HUES48 (cell line): ENCODE results near the gene CCDC116.

ENCODE experiments used
- H3K27ac ChIP-seq: one replicate; pipeline ENCODE4 v1.7.0; 2013; ENCODE audit warnings: low read depth, low read length, inconsistent platforms
- H3K27me3 ChIP-seq: 2 replicates; pipeline ENCODE4 v1.6.1; 2013; ENCODE audit warnings: mild to moderate bottlenecking, low read length; ENCODE audit not compliant: control insufficient read depth, insufficient read depth
- H3K36me3 ChIP-seq: 2 replicates; pipeline ENCODE4 v1.6.1; 2013; ENCODE audit warnings: low read length; ENCODE audit not compliant: control insufficient read depth, insufficient read depth
- H3K4me1 ChIP-seq: 2 replicates; pipeline ENCODE4 v1.6.1; 2013; ENCODE audit warnings: mild to moderate bottlenecking, low read length; ENCODE audit not compliant: control insufficient read depth, insufficient read depth
- H3K4me3 ChIP-seq: 2 replicates; pipeline ENCODE4 v1.5.1; 2013; ENCODE audit warnings: mild to moderate bottlenecking, low read depth, low read length
- H3K9ac ChIP-seq: 2 replicates; pipeline ENCODE4 v1.6.1; 2013; ENCODE audit warnings: mild to moderate bottlenecking, low read depth, low read length, moderate library complexity
- H3K9me3 ChIP-seq: 2 replicates; pipeline ENCODE4 v1.6.1; 2013; ENCODE audit warnings: low read length; ENCODE audit not compliant: control insufficient read depth, insufficient read depth

The CCDC116 gene, protein sequence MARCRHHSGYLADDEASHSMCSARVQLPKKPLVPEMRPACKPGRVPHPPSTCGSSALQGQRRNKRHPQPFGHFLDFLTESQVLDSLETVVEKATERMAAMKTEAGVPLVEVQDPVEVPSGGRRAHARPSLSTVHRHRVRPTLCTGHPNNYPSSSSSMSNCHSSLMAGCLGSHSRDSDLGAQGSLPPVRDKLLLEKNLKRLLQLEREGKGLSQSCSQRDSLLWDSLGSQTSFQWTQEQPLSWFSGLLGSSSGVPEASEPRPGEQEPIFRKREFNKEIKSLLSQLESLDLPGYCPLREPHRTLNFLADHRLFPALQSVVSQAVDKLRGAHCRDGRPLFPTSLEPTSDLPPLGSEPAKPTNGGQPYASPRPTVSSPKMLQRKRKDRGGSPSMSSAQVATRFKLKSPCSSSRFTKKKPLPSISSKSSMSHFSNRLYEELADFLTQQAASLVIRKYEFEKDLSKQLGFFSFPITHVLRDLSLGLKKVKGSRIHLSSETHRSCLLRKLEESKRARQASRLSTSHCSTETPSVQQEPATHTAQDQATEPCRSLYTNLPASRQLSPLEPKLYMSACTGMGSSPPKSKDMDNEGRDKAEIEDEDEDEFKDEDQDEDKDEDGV

DNA sequence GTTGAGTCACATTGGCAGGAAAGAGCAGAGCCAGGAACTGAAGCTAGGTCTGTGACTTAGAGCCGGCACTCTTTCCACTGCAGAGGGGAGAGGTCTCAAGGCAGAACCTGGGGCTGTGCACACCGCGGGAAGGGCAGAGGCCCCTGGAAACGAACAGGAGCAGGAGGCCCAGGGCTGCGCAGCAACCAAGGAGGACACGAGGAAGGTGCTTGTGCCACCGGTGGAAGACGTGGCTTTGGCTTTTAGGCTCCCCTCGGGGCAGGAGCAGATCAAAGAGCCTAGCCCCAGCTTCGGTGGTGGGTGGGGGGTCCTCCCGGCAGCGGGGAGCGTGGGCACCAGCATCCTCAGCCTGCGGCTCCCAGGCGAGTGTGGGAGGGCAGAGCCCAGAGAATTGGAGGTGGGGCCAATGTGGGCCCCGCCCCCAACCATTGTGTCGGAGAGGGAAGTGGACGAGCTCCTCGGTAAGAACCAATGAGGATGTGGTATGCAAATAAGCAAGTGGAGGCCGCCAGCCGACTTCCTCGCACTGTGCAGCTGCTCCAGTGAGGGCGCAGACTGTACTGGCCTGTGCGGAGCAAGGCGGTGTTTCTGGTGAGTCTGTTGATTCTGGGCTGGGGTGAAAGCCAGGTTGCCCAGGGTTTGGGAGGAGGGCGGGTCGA is at the start of gene CCDC116:
TSS of gene CCDC116 (plus strand) at position 524 of the 659 bp plus-strand sequence. CDS start 422 bp downstream, outside the sequence.
- no peak within 1 kb of the TSS for H3K4me3 ChIP-seq
- H3K36me3 ChIP-seq = peaks cover 11% of the 10 kb centered on the region; the same call in 1 of the 2 replicates
- H3K9ac ChIP-seq = no peak within 1 kb of the TSS
- H3K27ac ChIP-seq = no peak within 1 kb of the TSS
- H3K4me1 ChIP-seq = no peaks in the 10 kb centered on the region
- H3K27me3 ChIP-seq = no peaks in the 10 kb centered on the region
- no peaks in the 10 kb centered on the region for H3K9me3 ChIP-seq

DNA sequence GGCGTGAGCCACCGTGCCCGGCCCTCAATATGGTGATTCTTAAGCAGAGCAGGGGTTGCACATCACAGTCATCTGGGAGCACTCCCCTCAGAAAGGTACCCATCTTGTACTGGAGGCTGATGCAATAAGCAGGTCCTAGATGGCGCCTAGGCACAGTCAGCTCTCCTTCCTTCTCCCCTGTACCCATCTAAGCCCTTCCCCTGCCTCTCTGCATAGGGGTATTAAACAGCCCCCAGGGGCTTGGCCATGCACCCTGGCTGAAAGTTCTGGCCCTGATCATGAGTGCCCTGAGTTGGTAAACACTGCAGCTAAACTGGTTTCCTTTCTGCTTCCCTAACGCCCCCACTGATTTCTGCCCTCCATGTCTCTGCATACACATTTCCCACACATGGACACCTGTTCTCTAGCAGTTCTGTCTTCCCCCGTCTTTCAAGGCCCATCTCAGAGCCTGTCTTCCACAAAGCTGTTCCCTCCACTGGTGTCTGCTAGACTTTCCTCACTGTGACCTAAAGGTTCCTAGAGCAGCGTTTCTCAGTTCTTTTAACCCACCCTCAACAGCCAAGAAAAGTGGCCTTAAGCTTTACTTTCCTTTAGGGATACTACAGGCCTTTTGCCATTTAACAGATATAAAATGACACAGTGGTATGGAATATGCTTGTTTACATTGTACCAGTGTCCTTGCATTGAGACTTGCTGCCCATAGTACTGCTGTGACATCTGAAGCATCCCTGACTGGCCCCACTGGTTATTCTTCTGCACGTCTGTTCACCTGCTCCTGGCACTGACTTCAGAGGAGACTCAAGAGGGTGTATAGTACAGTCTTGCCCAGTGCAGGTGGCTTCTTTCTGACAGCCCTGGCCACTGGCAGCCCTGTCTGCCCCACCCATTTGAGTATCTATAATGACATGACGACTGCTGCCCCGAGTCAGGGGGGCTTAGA is 49.5 kb upstream of the CCDC116 start:
- H3K27me3 ChIP-seq = no peaks in the 10 kb centered on the region
- no peaks in the 10 kb centered on the region for H3K9me3 ChIP-seq
- no peak overlapping the region for H3K27ac ChIP-seq
- no peak overlapping the region for H3K9ac ChIP-seq
- H3K36me3 ChIP-seq = 0 out of 2 replicates have a peak, but pooled peaks cover 6% of the 10 kb centered on the region
- H3K4me3 ChIP-seq = no peak overlapping the region
- H3K4me1 ChIP-seq = no peaks in the 10 kb centered on the region

DNA sequence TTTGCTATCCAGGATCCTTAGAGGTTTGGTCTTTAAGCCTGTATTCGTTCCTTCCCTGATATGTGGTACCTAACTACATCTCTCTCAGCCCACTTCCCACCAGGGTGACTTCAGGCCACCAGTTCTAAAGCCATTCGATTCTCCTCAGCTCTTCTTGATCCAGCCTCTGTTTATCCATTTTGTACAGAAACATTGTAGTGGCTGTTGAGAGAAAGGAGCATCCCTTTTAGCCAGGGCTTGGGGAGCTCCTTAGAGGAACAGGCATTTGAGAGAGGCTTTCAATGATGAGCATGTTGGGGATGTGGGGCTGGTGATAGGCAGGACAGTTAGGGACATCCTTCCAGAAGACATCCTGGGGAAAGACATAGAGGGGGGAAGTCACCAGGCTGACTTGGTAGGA is 47.2 kb upstream of the CCDC116 start:
- Histone ChIP-seq H3K27me3 (no peaks in the 10 kb centered on the region), H3K27ac (no peak overlapping the region), H3K36me3 (0 out of 2 replicates have a peak, but pooled peaks cover 6% of the 10 kb centered on the region), H3K4me1 (no peaks in the 10 kb centered on the region), H3K9ac (no peak overlapping the region), H3K4me3 (no peak overlapping the region), H3K9me3 (no peaks in the 10 kb centered on the region)

DNA sequence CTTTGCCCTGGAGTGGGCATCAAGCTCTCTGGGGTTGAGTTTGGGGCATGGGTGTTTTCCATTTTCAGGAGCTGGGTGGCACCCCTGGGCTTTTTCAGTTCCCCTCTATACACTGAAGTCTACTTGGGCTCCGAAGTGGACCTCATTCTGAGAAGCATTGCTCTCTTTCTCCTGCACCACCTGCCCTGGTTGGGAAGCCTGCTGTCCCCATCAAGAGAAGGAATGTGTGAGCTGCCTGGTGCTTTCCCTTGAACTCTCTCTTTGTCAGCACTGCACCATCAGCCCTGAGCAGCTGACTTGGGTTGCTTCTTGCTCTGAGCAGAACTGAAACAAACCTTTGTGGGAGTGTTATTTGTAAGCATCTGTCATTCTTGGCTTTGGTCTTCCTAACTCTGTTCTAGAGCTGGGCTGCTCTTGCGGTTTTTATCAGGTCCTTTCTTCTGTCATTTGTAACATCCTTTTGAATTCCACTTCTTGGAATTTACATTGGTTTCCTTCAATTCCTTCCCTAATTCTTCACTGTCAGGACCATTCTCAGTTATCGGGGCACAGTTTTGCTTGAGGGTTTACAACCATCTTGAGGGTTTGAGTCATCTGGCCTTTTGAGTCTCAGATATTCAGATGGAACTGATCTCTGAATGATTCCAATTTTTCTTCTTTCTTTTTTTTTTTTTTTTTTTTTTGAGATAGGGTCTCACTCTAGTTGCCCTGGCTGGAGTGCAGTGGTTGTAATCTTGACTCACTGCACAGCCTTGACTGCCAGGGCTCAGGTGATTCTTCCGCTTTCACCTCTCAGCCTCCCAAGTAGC is 44.6 kb upstream of the CCDC116 start:
- H3K4me3 ChIP-seq = no peak overlapping the region
- H3K27ac ChIP-seq = no peak overlapping the region
- peaks cover 14% of the 10 kb centered on the region for H3K36me3 ChIP-seq
- no peak overlapping the region for H3K9ac ChIP-seq
- H3K27me3 ChIP-seq = no peaks in the 10 kb centered on the region
- H3K9me3 ChIP-seq = no peaks in the 10 kb centered on the region
- H3K4me1 ChIP-seq = no peaks in the 10 kb centered on the region

DNA sequence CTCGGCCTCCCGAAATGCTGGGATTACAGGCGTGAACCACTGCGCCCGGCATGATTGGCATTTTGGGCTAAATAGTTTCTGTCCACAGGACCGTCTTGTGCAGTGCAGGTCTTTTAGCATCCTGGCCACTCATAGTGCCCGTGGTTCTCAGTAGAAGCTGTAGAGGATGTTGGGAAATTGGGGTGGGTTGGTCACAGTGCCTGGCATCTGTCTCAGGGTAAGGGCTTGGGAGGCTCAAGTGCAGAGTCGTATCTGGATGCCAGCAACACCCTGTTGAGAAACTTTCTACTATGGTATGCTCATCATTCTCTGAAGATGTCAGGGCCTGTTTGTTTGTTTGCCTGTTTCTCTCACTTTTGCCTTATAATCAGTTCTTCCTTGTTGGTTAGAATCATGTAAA is 43.2 kb upstream of the CCDC116 start:
- H3K27ac ChIP-seq = no peak overlapping the region
- no peak overlapping the region for H3K4me3 ChIP-seq
- no peaks in the 10 kb centered on the region for H3K4me1 ChIP-seq
- no peaks in the 10 kb centered on the region for H3K9me3 ChIP-seq
- H3K36me3 ChIP-seq = peaks cover 21% of the 10 kb centered on the region
- no peaks in the 10 kb centered on the region for H3K27me3 ChIP-seq
- no peak overlapping the region for H3K9ac ChIP-seq

DNA sequence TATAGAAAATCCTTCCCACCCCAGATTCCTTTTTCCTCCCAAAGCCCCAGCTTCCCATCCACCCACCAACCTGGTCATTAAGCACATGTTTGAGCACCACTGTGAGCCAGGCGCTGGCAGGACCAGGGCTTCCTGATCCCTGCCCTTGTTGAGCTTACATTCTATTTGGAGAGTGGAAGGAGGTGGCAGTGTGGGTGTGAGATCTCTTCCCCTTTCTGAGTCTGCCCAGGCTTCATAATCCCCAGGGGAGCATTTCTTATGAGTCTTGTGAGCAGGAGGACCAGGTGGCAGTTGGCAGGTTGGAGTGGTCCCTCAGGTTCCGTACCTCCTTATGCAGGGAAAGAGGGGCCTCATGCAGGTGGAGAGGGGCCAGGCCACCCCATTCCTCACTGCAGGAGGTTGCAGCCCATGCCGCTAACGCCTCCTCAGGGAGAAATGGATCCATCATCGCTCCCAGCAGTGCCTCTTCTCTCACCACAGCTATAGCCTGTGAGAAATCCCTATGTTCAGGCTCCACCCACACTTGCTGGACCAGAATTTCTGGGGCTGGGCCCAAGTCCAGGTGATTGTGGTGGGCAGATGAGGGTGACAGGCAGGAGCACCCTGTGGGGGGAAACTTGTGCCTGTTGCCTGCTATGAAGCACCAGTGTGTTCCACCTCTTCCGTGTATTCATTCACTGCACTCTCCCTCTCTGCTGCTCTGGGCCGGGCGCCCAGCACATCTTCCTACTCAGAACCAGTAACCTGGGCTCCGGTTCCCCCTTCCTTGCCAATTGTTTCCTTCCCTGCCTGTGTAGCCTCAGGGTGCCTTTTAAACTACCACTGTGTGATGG is 41.5 kb upstream of the CCDC116 start:
- H3K4me1 ChIP-seq = no peaks in the 10 kb centered on the region
- no peak overlapping the region for H3K4me3 ChIP-seq
- H3K27ac ChIP-seq = no peak overlapping the region
- peaks cover 37% of the 10 kb centered on the region for H3K36me3 ChIP-seq
- no peaks in the 10 kb centered on the region for H3K9me3 ChIP-seq
- no peak overlapping the region for H3K9ac ChIP-seq
- H3K27me3 ChIP-seq = no peaks in the 10 kb centered on the region

DNA sequence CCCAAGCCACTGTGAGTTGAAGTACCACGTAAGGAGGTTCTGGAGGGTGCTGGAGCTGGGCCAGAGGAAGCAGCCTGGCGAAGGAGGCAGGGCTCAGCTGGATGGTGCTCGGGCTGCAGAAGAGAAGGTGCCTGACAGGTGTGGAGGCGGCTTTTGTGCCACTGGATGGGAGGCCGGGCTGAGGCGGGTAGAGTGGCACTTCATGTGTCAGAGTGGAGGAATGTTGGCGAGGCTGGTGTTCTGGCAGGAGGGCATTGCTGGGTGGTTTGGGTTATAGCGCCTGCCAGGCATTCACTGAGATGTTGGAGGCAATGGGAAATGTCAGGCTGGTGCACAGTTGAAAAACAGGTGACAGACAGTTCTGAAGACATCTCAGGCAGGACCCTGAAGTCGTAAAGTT is 40.9 kb upstream of the CCDC116 start:
- H3K4me3 ChIP-seq = no peak overlapping the region
- H3K27ac ChIP-seq = no peak overlapping the region
- H3K4me1 ChIP-seq = no peaks in the 10 kb centered on the region
- H3K9ac ChIP-seq = no peak overlapping the region
- no peaks in the 10 kb centered on the region for H3K27me3 ChIP-seq
- no peaks in the 10 kb centered on the region for H3K9me3 ChIP-seq
- peaks cover 42% of the 10 kb centered on the region for H3K36me3 ChIP-seq

DNA sequence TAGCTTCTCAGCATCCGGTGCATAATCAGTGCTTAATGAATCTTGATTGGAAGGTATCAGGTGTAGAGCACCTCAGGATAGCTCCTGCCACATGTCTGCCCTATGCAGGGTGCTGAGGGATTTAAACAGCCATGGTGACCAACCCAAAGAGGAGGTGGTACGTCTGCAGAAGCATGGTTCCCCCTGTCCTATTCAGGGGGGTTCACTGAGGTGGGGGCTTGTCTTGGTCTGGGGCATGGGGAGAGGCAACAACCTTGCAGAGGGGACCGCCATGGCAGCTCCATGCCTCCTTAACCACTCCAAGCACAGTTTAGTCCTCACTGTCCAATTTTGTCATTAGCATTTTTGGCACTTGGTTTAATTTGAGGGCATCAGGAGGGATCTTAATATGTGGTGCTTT is 40.1 kb upstream of the CCDC116 start:
- Histone ChIP-seq H3K4me3 (no peak overlapping the region), H3K36me3 (peaks cover 48% of the 10 kb centered on the region)

DNA sequence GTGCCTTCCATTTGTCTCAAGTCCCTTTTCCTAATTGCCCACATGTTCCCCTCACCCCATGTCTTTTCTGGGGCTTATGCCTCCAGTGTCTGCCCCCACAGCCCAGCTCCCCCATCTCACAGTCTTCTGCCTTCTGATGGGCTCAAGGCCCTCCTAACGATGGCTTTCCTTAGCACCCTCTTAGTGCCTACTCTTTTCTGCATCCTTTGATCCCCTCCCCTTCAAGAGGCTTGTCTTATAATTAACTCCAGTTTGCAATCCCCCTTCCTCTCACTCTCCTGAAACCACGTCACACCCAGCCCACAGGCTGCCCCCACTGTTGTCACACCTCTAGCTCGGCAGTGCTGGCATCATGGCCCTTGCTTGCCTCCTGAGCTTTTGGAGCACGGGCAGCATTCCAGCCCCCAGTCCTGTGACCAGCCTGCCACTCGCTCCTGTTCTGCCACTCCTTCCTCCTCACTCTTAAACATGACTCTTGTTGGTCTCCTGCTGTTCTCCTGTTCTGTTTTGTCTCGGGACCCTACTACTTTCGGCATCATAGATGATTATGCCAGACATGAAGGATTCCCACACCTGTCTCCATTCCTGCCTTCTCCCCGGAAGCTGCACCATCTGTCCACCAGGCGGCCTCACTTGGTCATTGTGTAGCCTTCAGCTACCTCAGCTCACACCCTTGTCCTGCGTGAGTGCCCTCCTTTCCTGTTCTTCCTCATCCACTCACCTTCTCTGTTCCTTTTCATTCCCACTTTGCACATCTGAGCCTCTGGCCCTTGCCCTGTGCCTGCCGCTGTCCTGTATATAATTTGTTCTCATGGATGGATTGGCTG is 38.9 kb upstream of the CCDC116 start:
- Histone ChIP-seq H3K27me3 (no peaks in the 10 kb centered on the region), H3K4me3 (no peak overlapping the region), H3K27ac (no peak overlapping the region), H3K9ac (no peak overlapping the region), H3K4me1 (no peaks in the 10 kb centered on the region), H3K36me3 (peaks cover 48% of the 10 kb centered on the region), H3K9me3 (no peaks in the 10 kb centered on the region)

More for the DNA sequence above, 40.1 kb upstream of the CCDC116 start:
- no peaks in the 10 kb centered on the region for H3K9me3 ChIP-seq
- H3K27ac ChIP-seq = no peak overlapping the region
- no peaks in the 10 kb centered on the region for H3K27me3 ChIP-seq
- no peaks in the 10 kb centered on the region for H3K4me1 ChIP-seq
- no peak overlapping the region for H3K9ac ChIP-seq
